ENCODE measurements around the gene GLIPR2.

GRCh38 chr9:36137392-36138004 lies 965 bp downstream of the GLIPR2 start:
- TF ChIP-seq, protein P1, sequence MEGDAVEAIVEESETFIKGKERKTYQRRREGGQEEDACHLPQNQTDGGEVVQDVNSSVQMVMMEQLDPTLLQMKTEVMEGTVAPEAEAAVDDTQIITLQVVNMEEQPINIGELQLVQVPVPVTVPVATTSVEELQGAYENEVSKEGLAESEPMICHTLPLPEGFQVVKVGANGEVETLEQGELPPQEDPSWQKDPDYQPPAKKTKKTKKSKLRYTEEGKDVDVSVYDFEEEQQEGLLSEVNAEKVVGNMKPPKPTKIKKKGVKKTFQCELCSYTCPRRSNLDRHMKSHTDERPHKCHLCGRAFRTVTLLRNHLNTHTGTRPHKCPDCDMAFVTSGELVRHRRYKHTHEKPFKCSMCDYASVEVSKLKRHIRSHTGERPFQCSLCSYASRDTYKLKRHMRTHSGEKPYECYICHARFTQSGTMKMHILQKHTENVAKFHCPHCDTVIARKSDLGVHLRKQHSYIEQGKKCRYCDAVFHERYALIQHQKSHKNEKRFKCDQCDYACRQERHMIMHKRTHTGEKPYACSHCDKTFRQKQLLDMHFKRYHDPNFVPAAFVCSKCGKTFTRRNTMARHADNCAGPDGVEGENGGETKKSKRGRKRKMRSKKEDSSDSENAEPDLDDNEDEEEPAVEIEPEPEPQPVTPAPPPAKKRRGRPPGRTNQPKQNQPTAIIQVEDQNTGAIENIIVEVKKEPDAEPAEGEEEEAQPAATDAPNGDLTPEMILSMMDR (IDR thresholded peaks at IDR 0.05 in 4 of 5, conservative IDR thresholded peaks at IDR 0.05 in 1 of 5) = no peak
- TF ChIP-seq POLR2A (IDR thresholded peaks at IDR 0.05) = no peak
